Transverse colon (tissue), 3 donors: ENCODE data around the gene PPP1R27.

Experiments used
- EP300 ChIP-seq: sonication (generic); formaldehyde crosslinking; IDR thresholded peaks from one replicate; pipeline ENCODE4 v1.6.1; 2017; ENCODE audit warnings: antibody characterized with exemption, low read depth
- POLR2A ChIP-seq: fragments of 450-650 bp; IDR thresholded peaks from one replicate; pipeline ENCODE4 v1.6.1; 2016; ENCODE audit warnings: antibody characterized with exemption, mild to moderate bottlenecking, moderate library complexity
- TF ChIP-seq, protein P1 (sequence below), 5 experiments: fragments of 200-600 bp in 3 of 5; fragments of 450-650 bp in 2 of 5; sonication (generic) in 3 of 5; IDR thresholded peaks; 1 replicate in 2 of 5; 2 replicates in 3 of 5; pipeline ENCODE4 v1.5.1; 2016 to 2017; ENCODE audit warnings: antibody characterized with exemption in 5 of 5, inconsistent platforms in 3 of 5, mild to moderate bottlenecking in 2 of 5, moderate library complexity in 1 of 5

DNA sequence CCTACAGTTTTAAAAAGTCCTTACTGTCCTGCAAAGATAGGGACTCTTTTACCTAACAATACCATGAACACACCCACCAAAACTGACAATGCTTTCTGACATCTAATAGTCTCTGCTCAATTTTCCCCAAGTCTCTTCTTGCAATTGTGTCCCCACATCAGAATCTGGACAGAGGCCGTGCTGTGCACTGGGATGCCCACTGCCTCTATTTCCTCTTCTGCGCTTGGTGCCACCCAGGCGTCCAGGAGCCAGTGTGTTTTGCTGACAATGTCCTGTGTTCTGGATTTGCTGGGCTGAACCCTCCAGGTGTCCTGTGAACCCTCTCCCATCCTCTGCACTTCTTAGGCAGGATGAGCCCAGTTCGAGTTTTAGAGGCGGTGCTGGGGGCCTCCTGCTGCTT is 42.7 kb upstream of the PPP1R27 start:
- TF ChIP-seq, protein P1, sequence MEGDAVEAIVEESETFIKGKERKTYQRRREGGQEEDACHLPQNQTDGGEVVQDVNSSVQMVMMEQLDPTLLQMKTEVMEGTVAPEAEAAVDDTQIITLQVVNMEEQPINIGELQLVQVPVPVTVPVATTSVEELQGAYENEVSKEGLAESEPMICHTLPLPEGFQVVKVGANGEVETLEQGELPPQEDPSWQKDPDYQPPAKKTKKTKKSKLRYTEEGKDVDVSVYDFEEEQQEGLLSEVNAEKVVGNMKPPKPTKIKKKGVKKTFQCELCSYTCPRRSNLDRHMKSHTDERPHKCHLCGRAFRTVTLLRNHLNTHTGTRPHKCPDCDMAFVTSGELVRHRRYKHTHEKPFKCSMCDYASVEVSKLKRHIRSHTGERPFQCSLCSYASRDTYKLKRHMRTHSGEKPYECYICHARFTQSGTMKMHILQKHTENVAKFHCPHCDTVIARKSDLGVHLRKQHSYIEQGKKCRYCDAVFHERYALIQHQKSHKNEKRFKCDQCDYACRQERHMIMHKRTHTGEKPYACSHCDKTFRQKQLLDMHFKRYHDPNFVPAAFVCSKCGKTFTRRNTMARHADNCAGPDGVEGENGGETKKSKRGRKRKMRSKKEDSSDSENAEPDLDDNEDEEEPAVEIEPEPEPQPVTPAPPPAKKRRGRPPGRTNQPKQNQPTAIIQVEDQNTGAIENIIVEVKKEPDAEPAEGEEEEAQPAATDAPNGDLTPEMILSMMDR (IDR thresholded peaks at IDR 0.05) = no peak
- TF ChIP-seq POLR2A (no peak), EP300 (no peak)
